ENCODE data around the gene CLIC5. TPM values are rescaled to one million over a fixed set of nuclear protein-coding genes. Genes with fewer than 3 reads are reported as not detected.

CLIC5 gene
- total RNA-seq, 1 experiment from 2014 or later = 0.05 TPM

- Histone ChIP-seq H3K4me1 (ENCODE audit: control insufficient read depth, insufficient read depth, low read length) (no peaks in the 10 kb centered on the region), H3K27me3 (ENCODE audit: control insufficient read depth, insufficient read depth, low read length) (no peaks in the 10 kb centered on the region), H3K27ac (ENCODE audit: low read length) (no peak overlapping the region), H3K36me3 (ENCODE audit: control insufficient read depth, insufficient read depth, low read length) (no peaks in the 10 kb centered on the region), H3K4me3 (ENCODE audit: low read depth in 2 of 2, low read length in 2 of 2) (no peak overlapping the region), H3K9me3 (ENCODE audit: control insufficient read depth, insufficient read depth, low read depth, low read length) (no peaks in the 10 kb centered on the region)
- CTCF ChIA-PET = no interaction called here
- POLR2A ChIA-PET = no interaction called here
- in situ Hi-C loops (cut with HindIII; ENCODE audit: low pct_unique_long_range_greater_than_20kb, low sequenced_read_pairs) = no loop called here
- no TSS peak for BruUV-seq (replicated peaks)
- no peak for DNase-seq (ENCODE audit: low read depth, low spot score)
- intact Hi-C loops (cut with micrococcal nuclease; ENCODE audit: unreplicated experiment) = no loop called here
- no peak for ATAC-seq
- TF ChIP-seq CTCF (IDR thresholded peaks at IDR 0.05) (no peak), SIN3A (IDR thresholded peaks at IDR 0.05; ENCODE audit: borderline replicate concordance, insufficient read depth, low read depth, low read length) (no peak), POLR2AphosphoS5 (IDR thresholded peaks at IDR 0.05; ENCODE audit: low read depth, low read length) (no peak), TCF7L2 (IDR thresholded peaks at IDR 0.05; ENCODE audit: low read depth, low read length) (no peak)
- TF ChIP-seq, protein P1, sequence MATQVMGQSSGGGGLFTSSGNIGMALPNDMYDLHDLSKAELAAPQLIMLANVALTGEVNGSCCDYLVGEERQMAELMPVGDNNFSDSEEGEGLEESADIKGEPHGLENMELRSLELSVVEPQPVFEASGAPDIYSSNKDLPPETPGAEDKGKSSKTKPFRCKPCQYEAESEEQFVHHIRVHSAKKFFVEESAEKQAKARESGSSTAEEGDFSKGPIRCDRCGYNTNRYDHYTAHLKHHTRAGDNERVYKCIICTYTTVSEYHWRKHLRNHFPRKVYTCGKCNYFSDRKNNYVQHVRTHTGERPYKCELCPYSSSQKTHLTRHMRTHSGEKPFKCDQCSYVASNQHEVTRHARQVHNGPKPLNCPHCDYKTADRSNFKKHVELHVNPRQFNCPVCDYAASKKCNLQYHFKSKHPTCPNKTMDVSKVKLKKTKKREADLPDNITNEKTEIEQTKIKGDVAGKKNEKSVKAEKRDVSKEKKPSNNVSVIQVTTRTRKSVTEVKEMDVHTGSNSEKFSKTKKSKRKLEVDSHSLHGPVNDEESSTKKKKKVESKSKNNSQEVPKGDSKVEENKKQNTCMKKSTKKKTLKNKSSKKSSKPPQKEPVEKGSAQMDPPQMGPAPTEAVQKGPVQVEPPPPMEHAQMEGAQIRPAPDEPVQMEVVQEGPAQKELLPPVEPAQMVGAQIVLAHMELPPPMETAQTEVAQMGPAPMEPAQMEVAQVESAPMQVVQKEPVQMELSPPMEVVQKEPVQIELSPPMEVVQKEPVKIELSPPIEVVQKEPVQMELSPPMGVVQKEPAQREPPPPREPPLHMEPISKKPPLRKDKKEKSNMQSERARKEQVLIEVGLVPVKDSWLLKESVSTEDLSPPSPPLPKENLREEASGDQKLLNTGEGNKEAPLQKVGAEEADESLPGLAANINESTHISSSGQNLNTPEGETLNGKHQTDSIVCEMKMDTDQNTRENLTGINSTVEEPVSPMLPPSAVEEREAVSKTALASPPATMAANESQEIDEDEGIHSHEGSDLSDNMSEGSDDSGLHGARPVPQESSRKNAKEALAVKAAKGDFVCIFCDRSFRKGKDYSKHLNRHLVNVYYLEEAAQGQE (IDR thresholded peaks at IDR 0.05; ENCODE audit: insufficient read depth in 1 of 2, low read depth in 2 of 2, low read length in 1 of 2) = no peak
These were observed 179.2 kb downstream of the CLIC5 start for GRCh38 chr6:45836438-45836824.

DNA sequence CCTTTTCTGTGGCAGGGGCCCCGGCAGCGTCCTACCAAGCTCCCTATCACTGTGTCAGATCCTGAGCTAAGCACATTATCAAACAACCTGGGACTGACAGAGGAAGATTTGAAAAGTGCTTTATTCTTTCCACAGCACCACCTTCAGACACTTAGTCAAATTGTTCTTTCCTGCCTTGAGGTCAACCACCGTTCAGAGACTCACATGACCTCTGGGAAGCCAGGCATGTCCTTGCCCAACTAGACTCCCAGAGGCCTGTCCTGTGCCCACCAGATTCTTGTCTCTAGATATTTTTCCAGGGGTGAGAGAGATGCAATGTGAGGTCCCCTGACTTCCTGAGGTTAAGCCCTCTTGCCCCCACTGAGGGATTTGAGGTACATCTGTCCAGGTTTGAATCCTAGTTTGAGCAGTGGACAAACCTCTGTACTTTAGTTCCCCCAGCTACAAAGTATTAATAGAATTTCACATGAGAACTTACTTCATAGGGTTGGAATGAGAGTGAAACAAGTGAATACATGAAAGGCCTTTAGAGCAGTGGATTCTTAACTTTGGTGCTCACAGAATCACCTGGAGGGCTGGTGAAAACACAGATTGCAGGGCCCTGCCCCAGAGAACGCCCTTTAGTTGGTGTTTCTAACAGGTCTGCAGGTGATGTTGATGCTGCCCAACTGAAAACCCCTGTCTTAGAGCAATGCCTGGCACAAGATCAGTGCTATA, 179.8 kb downstream of the CLIC5 start:
- ChIA-PET CTCF (no interaction called here), POLR2A (no interaction called here)
- TF ChIP-seq, protein P1 (IDR thresholded peaks at IDR 0.05; ENCODE audit: insufficient read depth in 1 of 2, low read depth in 2 of 2, low read length in 1 of 2) = no peak
- TF ChIP-seq SIN3A (IDR thresholded peaks at IDR 0.05; ENCODE audit: borderline replicate concordance, insufficient read depth, low read depth, low read length) (no peak), CTCF (IDR thresholded peaks at IDR 0.05) (no peak), TCF7L2 (IDR thresholded peaks at IDR 0.05; ENCODE audit: low read depth, low read length) (no peak), POLR2AphosphoS5 (IDR thresholded peaks at IDR 0.05; ENCODE audit: low read depth, low read length) (no peak)
- in situ Hi-C loops (cut with HindIII; ENCODE audit: low pct_unique_long_range_greater_than_20kb, low sequenced_read_pairs) = no loop called here
- H3K27me3 ChIP-seq (ENCODE audit: control insufficient read depth, insufficient read depth, low read length) = no peaks in the 10 kb centered on the region
- H3K4me3 ChIP-seq (ENCODE audit: low read depth in 2 of 2, low read length in 2 of 2) = no peak overlapping the region
- no TSS peak for BruUV-seq (replicated peaks)
- ATAC-seq = no peak
- no peaks in the 10 kb centered on the region for H3K9me3 ChIP-seq (ENCODE audit: control insufficient read depth, insufficient read depth, low read depth, low read length)
- H3K4me1 ChIP-seq (ENCODE audit: control insufficient read depth, insufficient read depth, low read length) = no peaks in the 10 kb centered on the region
- H3K36me3 ChIP-seq (ENCODE audit: control insufficient read depth, insufficient read depth, low read length) = no peaks in the 10 kb centered on the region
- no peak for DNase-seq (ENCODE audit: low read depth, low spot score)
- H3K27ac ChIP-seq (ENCODE audit: low read length) = no peak overlapping the region
- intact Hi-C loops (cut with micrococcal nuclease; ENCODE audit: unreplicated experiment) = no loop called here

Data from Panc1 (cell line).